Subcutaneous abdominal adipose tissue (tissue), 5 donors: ENCODE results near the gene ADIPOR2.
A peak's percentile ranks its signal among the peaks of the same experiment; 100 is the strongest.

Source experiments
- H3K27ac ChIP-seq: one replicate; pipeline ENCODE4 v1.7.0; 2013; ENCODE audit warnings: low read depth, mild to moderate bottlenecking, inconsistent platforms, low read length, moderate library complexity
- H3K27me3 ChIP-seq, 5 donors: one replicate each; pipeline ENCODE4 v1.7.0; 2013; ENCODE audit warnings: low read length in 5 of 5, inconsistent platforms in 1 of 5; ENCODE audit not compliant: control insufficient read depth in 5 of 5, insufficient read depth in 4 of 5
- H3K36me3 ChIP-seq, 5 donors: one replicate each; pipeline ENCODE4 v1.7.0; 2013; ENCODE audit warnings: low read length in 5 of 5; ENCODE audit not compliant: control insufficient read depth in 5 of 5, insufficient read depth in 5 of 5
- H3K4me1 ChIP-seq, 5 donors: one replicate each; pipeline ENCODE4 v1.7.0; 2013; ENCODE audit warnings: low read length in 5 of 5, mild to moderate bottlenecking in 3 of 5, moderate library complexity in 1 of 5; ENCODE audit not compliant: control insufficient read depth in 5 of 5, insufficient read depth in 5 of 5
- H3K4me3 ChIP-seq, 5 donors: one replicate each; pipeline ENCODE4 v1.7.0; 2013; ENCODE audit warnings: low read length in 5 of 5, low read depth in 1 of 5
- H3K9ac ChIP-seq, 5 donors: one replicate each; pipeline ENCODE4 v1.7.0; 2013; ENCODE audit warnings: low read length in 5 of 5, mild to moderate bottlenecking in 4 of 5, moderate library complexity in 3 of 5
- H3K9me3 ChIP-seq, 5 donors: one replicate each; pipeline ENCODE4 v1.7.0; 2013; ENCODE audit warnings: low read length in 5 of 5; ENCODE audit not compliant: control insufficient read depth in 5 of 5
- donor health status: healthy.
- donor health status: healthy.
- donor health status: healthy.
- donor health status: healthy.
- donor health status: healthy.

Gene ADIPOR2

GRCh38 chr12:1744932-1745331 lies 54.1 kb downstream of the ADIPOR2 start:
- H3K27ac ChIP-seq: no peak overlapping the region
- H3K9me3 ChIP-seq: peaks cover 0 to 10% (median 4%) of the 10 kb centered on the region in 5 donors
- peaks cover 0 to 30% (median 26%) of the 10 kb centered on the region in 5 donors for H3K4me1 ChIP-seq
- no peak overlapping the region for H3K9ac ChIP-seq
- H3K4me3 ChIP-seq: no peak overlapping the region
- no peaks in the 10 kb centered on the region for H3K27me3 ChIP-seq
- peaks cover 4 to 6% (median 6%) of the 10 kb centered on the region in 5 donors for H3K36me3 ChIP-seq

DNA sequence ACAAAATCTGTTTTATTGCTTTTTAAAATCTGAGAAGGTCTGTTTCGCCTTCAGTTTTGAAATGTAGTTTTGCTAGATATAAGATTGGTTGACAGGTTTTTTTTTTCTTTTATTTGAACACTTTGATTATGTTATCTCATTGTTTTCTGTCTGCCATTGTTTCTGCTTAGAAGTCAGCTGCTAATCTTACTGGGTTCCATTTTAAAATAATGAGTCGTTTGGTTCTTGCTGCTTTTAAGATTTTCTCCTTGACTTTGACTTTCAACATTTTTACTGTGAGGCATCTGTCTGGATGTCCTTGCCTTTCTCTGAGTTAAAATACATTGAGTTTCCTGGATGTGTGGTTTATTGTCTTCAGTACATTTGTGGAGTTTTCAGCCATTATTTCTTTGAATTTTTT lies 56.7 kb downstream of the ADIPOR2 start:
- peaks cover 0 to 10% (median 4%) of the 10 kb centered on the region in 5 donors for H3K9me3 ChIP-seq
- no peak overlapping the region for H3K4me3 ChIP-seq
- H3K27me3 ChIP-seq: no peaks in the 10 kb centered on the region
- H3K27ac ChIP-seq: no peak overlapping the region
- no peak overlapping the region for H3K9ac ChIP-seq
- peaks cover 4 to 6% (median 6%) of the 10 kb centered on the region in 5 donors for H3K36me3 ChIP-seq
- peaks cover 0 to 7% (median 6%) of the 10 kb centered on the region in 5 donors for H3K4me1 ChIP-seq

DNA sequence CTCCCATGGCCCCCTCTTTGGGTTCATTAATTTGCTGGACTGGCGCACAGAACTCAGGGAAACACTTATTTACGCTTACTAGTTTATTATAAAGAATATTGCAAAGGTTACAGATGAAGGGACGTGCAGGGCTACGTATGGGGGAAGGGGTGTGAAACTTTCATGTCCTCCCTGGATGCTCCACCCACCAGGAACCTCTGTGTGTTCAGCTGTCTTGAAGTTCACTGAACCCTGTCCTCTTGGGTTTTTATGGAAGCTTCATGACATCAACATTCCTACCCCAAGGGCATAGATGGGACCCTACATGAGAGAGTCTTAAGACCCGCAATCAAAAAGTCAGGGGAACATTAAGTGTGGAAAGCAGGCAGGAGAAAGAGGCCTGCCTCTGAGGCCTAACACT lies 58.1 kb downstream of the ADIPOR2 start:
- H3K27ac ChIP-seq: no peak overlapping the region
- peaks cover 4 to 6% (median 6%) of the 10 kb centered on the region in 5 donors for H3K36me3 ChIP-seq
- no peaks in the 10 kb centered on the region for H3K27me3 ChIP-seq
- peaks cover 0 to 7% (median 5%) of the 10 kb centered on the region in 5 donors for H3K4me1 ChIP-seq
- peaks cover 0 to 10% (median 4%) of the 10 kb centered on the region in 5 donors for H3K9me3 ChIP-seq
- no peak overlapping the region for H3K4me3 ChIP-seq
- no peak overlapping the region for H3K9ac ChIP-seq

DNA sequence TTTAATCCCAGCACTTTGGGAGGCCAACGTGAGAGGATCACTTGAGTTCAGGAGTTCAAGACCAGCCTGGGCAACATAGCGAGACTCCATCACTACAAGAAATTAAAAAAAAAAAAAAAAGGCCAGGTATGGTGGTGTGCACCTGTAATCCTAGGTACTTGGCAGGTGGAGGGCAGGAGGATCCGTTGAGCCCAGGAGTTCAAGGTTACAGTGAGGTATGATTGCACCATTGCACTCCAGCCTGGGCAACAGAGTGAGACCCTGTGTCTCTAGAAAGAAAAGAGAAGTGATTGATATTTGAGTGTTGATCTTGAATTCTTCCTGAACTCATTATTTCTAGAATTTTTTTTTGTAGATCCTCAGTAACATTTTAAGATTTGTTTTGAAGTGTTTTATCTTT lies 59.4 kb downstream of the ADIPOR2 start:
- Histone ChIP-seq H3K36me3 (peaks cover 5 to 16% (median 13%) of the 10 kb centered on the region in 5 donors), H3K4me1 (peaks cover 0 to 5% (median under 1%) of the 10 kb centered on the region in 5 donors), H3K27ac (no peak overlapping the region), H3K4me3 (no peak overlapping the region), H3K9ac (no peak overlapping the region), H3K9me3 (peaks cover 0 to 10% (median 4%) of the 10 kb centered on the region in 5 donors), H3K27me3 (no peaks in the 10 kb centered on the region)

GRCh38 chr12:1758376-1758775 lies 67.5 kb downstream of the ADIPOR2 start:
- Histone ChIP-seq H3K9me3 (no peaks in the 10 kb centered on the region), H3K36me3 (peaks cover 16 to 32% (median 18%) of the 10 kb centered on the region in 5 donors), H3K27me3 (no peaks in the 10 kb centered on the region), H3K4me1 (peaks cover 0 to 15% (median 3%) of the 10 kb centered on the region in 5 donors), H3K4me3 (no peak overlapping the region), H3K9ac (no peak overlapping the region), H3K27ac (peak overlapping the region; percentile 60)

DNA sequence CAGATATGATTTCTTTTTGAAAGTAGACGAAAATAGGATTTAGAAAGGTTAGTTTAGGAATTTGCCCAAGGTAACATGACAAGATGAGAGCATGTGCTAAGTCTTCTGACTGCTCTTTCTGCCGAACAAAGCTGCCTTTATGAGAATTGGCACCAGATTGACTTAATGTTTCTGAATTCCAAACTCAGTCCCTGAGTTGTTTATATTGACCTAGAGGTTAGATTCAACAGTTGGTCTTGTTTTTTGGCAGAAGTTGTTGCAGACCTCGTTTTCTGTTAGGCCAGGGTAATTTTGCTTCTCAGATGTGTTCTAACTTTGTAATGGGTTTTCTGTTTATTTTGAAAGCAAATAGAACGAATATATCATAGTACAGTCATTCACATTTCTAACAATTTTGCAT lies 68.0 kb downstream of the ADIPOR2 start:
- Histone ChIP-seq H3K4me3 (no peak overlapping the region), H3K4me1 (peaks cover 0 to 15% (median 3%) of the 10 kb centered on the region in 5 donors), H3K9ac (no peak overlapping the region), H3K36me3 (peaks cover 16 to 32% (median 18%) of the 10 kb centered on the region in 5 donors), H3K9me3 (no peaks in the 10 kb centered on the region), H3K27me3 (no peaks in the 10 kb centered on the region), H3K27ac (peak overlapping the region; percentile 60)

GRCh38 chr12:1760566-1761382 lies 69.9 kb downstream of the ADIPOR2 start:
- Histone ChIP-seq H3K9ac (no peak overlapping the region), H3K9me3 (no peaks in the 10 kb centered on the region), H3K4me3 (no peak overlapping the region), H3K27ac (peak overlapping the region; percentile 84), H3K36me3 (peaks cover 8 to 17% (median 12%) of the 10 kb centered on the region in 5 donors), H3K4me1 (peaks cover 0 to 15% (median 3%) of the 10 kb centered on the region in 5 donors), H3K27me3 (no peaks in the 10 kb centered on the region)

- Histone ChIP-seq H3K4me3 (no peak overlapping the region), H3K4me1 (peaks cover 0 to 15% (median 3%) of the 10 kb centered on the region in 5 donors), H3K9me3 (no peaks in the 10 kb centered on the region), H3K9ac (no peak overlapping the region), H3K36me3 (peaks cover 8 to 17% (median 10%) of the 10 kb centered on the region in 5 donors), H3K27ac (no peak overlapping the region), H3K27me3 (no peaks in the 10 kb centered on the region)
Measured at GRCh38 chr12:1761857-1762256, 71.0 kb downstream of the ADIPOR2 start.

DNA sequence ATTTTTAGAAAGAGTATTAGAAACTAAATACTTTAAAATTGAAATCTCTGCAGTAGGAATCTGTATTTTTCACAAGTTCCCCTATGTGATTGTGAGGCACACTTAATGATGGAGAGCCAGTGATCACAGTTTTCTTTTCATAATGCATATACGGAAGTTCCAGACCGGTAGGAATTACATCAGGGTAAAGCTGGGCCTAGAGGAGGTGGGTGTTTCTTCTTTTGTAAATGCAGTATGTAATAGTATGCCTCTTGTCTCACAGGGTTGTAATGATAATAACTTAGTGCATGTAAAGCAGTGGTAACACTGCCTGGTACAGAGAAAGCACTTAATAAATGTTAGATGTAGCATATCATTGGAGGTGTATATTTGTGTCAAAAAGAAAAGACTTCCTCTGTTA lies 72.3 kb downstream of the ADIPOR2 start:
- H3K4me3 ChIP-seq: no peak overlapping the region
- no peaks in the 10 kb centered on the region for H3K9me3 ChIP-seq
- H3K27me3 ChIP-seq: no peaks in the 10 kb centered on the region
- H3K36me3 ChIP-seq: peaks cover 0 to 6% (median 4%) of the 10 kb centered on the region in 5 donors
- H3K9ac ChIP-seq: no peak overlapping the region
- no peak overlapping the region for H3K27ac ChIP-seq
- peaks cover 0 to 15% (median 3%) of the 10 kb centered on the region in 5 donors for H3K4me1 ChIP-seq

GRCh38 chr12:1766110-1766509 lies 75.2 kb downstream of the ADIPOR2 start:
- Histone ChIP-seq H3K9ac (no peak overlapping the region), H3K9me3 (no peaks in the 10 kb centered on the region), H3K27me3 (no peaks in the 10 kb centered on the region), H3K27ac (no peak overlapping the region), H3K4me3 (no peak overlapping the region), H3K4me1 (peaks cover 0 to 26% (median 7%) of the 10 kb centered on the region in 5 donors), H3K36me3 (peaks cover 3 to 6% (median 4%) of the 10 kb centered on the region in 5 donors)
